ENCODE results near the gene CFC1B.
"Not testable (repeated sequence)": the region's sequence is repeated elsewhere in the genome, so short reads cannot be mapped to it uniquely, and the experiment has no call there.

DNA sequence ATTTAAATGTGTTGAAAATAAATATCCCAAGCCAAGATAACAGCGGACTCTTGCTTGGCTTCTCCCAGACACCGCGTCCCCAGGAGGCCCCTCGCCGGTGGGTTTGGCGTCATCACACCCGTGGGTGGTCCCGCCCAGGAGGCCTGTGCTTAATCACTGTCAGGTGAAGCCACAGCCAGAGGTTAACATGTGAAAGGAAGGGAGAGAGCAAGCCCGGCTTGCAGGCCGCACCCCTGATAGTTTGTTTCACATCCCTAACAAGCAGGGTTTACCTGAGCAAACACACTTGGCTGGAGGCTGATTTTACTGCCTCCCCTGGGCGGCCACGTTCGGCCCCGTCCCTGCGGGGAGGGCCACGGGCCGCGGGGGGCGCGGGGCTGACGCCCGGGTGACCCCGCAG, 1.4 kb downstream of the CFC1B start:
- TF ChIP-seq KLF13 (tag; IDR thresholded peaks at IDR 0.05; ENCODE audit: borderline replicate concordance, low read depth); POLR2AphosphoS2 (IDR thresholded peaks at IDR 0.05; ENCODE audit: low read length); EGR1 (conservative IDR thresholded peaks at IDR 0.05); RAD21 (CRISPR knock-in tag; conservative IDR thresholded peaks at IDR 0.05 in 1 of 2, IDR thresholded peaks at IDR 0.05 in 1 of 2); MTA3 (IDR thresholded peaks at IDR 0.05; ENCODE audit: borderline replicate concordance); ZNF316 (IDR thresholded peaks at IDR 0.05); GABPA (tag; conservative IDR thresholded peaks at IDR 0.05; ENCODE audit: low read depth); MAFK (IDR thresholded peaks at IDR 0.05; ENCODE audit: low read length); NR2C2 (CRISPR knock-in tag; IDR thresholded peaks at IDR 0.05); NR2C2 (tag; IDR thresholded peaks at IDR 0.05): not testable (repeated sequence)
- TF ChIP-seq, protein P1, sequence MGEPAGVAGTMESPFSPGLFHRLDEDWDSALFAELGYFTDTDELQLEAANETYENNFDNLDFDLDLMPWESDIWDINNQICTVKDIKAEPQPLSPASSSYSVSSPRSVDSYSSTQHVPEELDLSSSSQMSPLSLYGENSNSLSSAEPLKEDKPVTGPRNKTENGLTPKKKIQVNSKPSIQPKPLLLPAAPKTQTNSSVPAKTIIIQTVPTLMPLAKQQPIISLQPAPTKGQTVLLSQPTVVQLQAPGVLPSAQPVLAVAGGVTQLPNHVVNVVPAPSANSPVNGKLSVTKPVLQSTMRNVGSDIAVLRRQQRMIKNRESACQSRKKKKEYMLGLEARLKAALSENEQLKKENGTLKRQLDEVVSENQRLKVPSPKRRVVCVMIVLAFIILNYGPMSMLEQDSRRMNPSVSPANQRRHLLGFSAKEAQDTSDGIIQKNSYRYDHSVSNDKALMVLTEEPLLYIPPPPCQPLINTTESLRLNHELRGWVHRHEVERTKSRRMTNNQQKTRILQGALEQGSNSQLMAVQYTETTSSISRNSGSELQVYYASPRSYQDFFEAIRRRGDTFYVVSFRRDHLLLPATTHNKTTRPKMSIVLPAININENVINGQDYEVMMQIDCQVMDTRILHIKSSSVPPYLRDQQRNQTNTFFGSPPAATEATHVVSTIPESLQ (CRISPR knock-in tag; IDR thresholded peaks at IDR 0.05) = not testable (repeated sequence)
- TF ChIP-seq, protein P2, sequence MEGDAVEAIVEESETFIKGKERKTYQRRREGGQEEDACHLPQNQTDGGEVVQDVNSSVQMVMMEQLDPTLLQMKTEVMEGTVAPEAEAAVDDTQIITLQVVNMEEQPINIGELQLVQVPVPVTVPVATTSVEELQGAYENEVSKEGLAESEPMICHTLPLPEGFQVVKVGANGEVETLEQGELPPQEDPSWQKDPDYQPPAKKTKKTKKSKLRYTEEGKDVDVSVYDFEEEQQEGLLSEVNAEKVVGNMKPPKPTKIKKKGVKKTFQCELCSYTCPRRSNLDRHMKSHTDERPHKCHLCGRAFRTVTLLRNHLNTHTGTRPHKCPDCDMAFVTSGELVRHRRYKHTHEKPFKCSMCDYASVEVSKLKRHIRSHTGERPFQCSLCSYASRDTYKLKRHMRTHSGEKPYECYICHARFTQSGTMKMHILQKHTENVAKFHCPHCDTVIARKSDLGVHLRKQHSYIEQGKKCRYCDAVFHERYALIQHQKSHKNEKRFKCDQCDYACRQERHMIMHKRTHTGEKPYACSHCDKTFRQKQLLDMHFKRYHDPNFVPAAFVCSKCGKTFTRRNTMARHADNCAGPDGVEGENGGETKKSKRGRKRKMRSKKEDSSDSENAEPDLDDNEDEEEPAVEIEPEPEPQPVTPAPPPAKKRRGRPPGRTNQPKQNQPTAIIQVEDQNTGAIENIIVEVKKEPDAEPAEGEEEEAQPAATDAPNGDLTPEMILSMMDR (IDR thresholded peaks at IDR 0.05 in 2 of 3, conservative IDR thresholded peaks at IDR 0.05 in 1 of 3; ENCODE audit: insufficient read depth in 2 of 3, low read depth in 1 of 3, low read length in 3 of 3) = not testable (repeated sequence)
- TF ChIP-seq, protein P3, sequence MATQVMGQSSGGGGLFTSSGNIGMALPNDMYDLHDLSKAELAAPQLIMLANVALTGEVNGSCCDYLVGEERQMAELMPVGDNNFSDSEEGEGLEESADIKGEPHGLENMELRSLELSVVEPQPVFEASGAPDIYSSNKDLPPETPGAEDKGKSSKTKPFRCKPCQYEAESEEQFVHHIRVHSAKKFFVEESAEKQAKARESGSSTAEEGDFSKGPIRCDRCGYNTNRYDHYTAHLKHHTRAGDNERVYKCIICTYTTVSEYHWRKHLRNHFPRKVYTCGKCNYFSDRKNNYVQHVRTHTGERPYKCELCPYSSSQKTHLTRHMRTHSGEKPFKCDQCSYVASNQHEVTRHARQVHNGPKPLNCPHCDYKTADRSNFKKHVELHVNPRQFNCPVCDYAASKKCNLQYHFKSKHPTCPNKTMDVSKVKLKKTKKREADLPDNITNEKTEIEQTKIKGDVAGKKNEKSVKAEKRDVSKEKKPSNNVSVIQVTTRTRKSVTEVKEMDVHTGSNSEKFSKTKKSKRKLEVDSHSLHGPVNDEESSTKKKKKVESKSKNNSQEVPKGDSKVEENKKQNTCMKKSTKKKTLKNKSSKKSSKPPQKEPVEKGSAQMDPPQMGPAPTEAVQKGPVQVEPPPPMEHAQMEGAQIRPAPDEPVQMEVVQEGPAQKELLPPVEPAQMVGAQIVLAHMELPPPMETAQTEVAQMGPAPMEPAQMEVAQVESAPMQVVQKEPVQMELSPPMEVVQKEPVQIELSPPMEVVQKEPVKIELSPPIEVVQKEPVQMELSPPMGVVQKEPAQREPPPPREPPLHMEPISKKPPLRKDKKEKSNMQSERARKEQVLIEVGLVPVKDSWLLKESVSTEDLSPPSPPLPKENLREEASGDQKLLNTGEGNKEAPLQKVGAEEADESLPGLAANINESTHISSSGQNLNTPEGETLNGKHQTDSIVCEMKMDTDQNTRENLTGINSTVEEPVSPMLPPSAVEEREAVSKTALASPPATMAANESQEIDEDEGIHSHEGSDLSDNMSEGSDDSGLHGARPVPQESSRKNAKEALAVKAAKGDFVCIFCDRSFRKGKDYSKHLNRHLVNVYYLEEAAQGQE (IDR thresholded peaks at IDR 0.05; ENCODE audit: borderline replicate concordance) = not testable (repeated sequence)
- TF ChIP-seq, protein P3 (CRISPR knock-in tag; IDR thresholded peaks at IDR 0.05; ENCODE audit: low read depth) = not testable (repeated sequence)

Measured in K562 (cell line).